Glomerular visceral epithelial cell (primary cell): ENCODE data around the gene CDHR3.
A peak's percentile ranks its signal among the peaks of the same experiment; 100 is the strongest.
"Not testable (repeated sequence)": the region's sequence is repeated elsewhere in the genome, so short reads cannot be mapped to it uniquely, and the experiment has no call there.

Source experiments
- DNase-seq: peaks from one replicate; pipeline ENCODE4 v3.0.0-alpha.2; 2016; ENCODE audit errors: extremely low spot score

CDHR3 gene

DNA sequence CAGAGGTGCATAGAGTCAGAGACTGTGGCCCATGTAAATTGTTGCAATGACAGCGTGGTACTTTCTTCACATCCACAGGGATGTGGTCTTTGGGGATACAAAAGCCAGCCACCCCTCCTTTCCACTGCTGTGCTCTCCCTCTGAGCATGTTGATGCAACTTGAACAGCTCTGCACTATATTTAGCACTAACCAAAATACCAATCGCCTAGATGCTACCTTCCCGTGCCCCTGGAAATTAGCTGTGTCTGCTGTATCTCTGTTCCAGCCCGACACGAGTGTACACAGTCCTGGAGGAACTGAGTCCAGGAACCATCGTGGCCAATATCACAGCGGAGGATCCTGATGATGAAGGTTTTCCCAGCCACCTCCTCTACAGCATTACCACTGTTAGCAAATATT lies 38.1 kb downstream of the CDHR3 start:
- DNase-seq, result no peak

DNA sequence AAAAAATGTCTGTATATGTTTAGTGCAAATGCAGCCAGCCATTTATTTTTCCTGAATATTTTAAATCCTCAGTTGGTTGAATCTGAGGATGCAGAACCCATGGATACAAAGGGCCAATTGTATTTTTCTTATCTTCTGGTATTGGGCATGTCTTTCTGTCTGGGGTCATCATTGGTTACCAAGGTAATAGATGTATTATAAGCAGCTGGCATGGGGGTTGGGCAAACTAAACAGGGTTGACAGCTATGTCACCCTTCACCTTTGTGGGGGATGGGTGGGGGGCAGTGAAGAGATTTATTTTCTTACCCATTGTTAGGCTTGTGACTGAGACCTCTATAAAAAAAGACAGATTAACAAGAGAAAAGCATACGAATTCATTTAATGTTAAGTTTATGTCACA lies 38.8 kb downstream of the CDHR3 start:
- no peak for DNase-seq

DNA sequence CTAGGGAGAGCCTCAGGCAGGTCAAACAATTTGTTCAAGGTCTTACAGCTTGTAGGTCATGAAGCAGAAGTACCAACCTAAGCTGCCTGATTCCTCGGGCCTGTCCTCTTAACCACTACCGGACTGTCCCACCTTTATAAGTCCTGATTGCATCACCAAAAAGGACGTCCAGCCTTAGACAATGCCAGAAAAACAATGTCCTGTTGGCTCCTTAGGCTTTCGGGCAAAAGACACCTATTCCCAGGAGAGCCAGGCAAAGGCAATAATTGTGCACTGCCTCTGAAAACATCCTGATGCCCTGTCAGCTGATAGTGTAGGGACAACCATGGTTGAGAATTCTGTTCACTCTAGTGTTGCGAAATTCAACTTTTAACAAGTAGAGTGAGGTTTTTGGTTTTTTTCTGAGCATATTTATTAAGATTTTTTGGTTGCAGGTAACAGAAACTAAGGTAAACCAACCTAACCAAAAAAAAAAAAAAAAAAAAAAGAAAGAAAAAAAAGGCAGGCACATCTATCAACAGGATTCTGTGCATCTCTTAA lies 40.5 kb downstream of the CDHR3 start:
- no peak for DNase-seq

DNA sequence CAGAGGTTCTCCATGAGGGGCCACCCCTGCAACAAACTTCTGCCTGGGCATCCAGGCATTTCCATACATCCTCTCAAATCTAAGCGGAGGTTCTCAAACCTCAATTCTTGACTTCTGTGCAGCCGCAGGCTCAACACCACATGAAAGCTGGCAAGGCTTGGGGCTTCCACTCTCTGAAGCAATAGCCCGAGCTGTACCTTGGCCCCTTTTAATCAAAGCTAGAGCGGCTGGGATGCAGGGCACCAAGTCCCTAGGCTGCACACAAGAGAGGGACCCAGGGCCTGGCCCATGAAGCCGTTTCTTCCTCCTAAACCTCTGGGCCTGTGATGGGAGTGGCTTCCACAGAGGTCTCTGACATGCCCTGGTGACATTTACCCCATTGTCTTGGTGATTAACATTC lies 43.8 kb downstream of the CDHR3 start:
- DNase-seq, result no peak

GRCh38 chr7:106007796-106008195 lies 44.7 kb downstream of the CDHR3 start:
- DNase-seq, result not testable (repeated sequence)

GRCh38 chr7:106009503-106010226 lies 46.6 kb downstream of the CDHR3 start:
- DNase-seq, result peak; percentile 89

- peak; percentile 78 for DNase-seq
These were observed 47.3 kb downstream of the CDHR3 start for GRCh38 chr7:106010331-106010730.

- DNase-seq, result peak; percentile 7
These were observed 47.8 kb downstream of the CDHR3 start for GRCh38 chr7:106010866-106011265.

DNA sequence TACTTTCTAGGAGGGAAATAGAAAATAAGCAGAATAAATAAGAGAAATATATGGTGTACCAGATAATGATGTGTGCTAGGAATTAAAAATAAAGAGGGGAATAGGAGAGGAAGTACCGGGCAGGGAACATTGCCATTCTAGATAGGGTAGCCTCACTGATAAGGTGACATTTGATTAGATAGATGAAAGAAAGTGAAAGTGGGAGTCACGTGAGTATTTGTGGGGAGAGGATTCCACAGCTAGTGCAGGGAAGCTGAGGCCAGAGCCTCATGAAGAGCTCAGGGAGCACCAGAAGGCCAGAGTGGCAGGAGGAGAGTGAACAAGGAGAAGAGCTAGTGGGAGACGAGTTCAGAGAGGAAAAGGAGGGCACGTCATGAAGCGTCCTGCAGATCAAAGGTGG lies 49.1 kb downstream of the CDHR3 start:
- no peak for DNase-seq

DNA sequence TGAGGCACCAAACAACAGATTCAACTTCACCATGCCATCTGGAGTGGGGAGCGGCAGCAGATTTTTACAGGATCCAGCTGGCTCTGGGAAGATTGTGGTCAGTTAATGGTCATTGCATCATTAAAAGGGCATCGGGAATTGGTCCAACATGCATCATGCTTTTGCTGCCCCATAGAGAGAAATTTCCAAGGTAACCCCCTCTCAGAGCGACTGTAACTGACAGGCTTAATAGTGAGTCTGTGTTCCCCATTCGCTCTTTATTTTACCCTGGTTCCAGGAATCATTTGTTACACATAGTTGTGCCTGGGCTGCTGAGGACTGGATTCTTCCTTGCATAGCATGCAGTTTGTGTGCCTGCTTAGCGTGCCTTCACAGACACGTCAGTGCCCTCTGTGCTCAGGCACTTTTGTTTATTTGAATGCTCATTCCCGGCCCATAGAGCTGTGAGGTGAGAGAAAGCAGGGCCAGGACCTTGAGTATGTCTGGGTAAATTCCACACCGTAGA lies 49.9 kb downstream of the CDHR3 start:
- DNase-seq, result peak; percentile 91

DNA sequence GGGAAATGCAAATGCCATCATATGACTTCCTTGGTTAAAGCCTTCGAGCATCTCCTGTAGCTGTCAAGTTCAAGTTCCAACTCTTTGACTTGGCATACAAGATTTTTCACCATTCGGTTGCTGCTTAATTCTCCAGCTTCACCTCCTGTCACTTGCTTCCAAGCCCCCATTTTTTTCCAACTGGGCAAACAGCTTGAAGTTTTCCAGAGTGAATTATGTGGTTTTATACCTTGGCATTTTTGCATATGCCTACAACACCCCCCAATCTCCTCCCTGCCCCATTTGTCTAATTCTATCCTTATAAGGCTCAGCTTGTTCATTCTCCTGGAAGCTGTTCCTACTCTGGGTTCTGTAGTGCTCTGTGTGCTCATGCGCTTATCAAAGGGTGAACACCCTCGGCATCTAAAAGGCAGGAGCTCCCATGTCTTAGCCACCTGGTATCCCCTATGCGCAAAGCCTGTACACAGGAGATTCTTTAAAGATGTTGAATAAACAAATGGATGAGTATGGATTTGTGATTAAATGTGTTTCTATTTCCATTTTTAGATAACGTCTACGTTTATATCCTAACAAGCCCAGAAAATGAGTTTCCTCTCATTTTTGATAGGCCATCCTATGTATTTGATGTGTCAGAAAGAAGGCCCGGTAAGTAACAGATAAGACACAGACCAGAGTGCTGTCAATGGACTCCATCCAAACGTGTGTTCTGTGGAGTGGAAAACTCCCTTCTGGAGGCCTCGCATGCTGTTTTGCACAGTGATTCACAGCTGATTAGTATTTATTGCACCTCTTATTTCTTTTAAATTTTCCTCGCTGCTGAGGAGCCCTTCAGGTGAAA lies 52.5 kb downstream of the CDHR3 start:
- DNase-seq, result peak; percentile 9

- DNase-seq, result no peak
These were observed 53.3 kb downstream of the CDHR3 start for GRCh38 chr7:106016331-106016730.

GRCh38 chr7:106017657-106018056 lies 54.6 kb downstream of the CDHR3 start:
- DNase-seq, result no peak

DNA sequence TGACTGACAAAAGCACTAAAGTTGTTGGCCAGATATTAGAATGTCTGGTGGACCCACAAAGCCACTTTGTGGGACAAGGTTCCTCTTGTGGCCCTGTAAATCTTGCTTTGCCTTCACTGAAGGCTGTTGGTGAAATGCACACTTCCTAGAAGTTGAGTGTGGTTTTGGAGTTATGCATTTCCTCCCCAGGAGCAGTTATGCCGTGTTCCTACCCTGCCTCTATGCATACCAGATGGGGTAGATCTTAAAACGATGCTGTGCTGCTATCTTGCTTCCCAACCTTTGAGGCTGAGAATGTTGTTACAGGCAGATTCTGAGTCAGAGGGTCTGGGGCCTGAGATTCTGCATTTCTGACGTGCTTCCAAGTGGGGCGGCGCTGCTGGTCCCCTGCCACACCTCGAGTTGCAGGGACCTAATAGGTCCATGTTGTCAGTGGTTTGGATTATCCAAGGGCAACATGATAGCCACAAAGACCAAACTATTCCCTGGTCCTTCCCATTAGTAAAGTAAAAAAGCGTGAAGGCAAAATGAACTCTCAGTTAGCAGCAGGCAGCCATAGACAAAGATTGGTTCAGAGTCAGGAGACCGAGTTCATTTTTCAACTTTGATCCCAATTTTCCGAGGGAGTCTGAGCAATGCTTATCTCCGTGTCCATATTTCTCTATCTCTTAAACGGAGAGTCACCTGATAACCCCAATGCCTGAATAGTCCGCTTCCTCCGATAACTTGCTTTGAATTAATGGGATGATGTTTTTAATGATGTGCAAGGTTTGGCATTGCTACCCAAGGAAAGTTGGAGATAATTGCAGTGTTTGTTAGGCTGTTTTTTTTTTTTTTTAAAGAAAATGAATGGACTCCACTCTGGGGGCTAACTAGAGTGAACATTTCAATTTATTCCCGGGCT lies 55.8 kb downstream of the CDHR3 start:
- DNase-seq, result no peak

DNA sequence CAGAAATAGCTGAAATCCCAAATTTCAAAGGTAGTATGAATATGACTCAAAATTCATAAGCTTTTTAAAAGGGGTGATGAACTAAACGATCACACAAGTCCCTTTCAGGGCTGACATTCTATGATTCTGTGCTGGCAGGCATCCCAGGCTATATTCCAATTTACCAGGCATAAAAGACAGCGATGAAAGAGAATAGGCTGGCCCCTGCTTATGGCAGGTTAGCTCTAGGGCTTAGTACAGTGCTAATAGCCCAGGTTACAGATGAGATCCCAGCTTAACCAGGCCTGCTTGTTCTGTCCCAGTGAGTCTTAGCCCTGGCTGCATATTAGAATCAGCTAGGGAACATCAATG lies 56.4 kb downstream of the CDHR3 start:
- no peak for DNase-seq

- DNase-seq, result no peak
These were observed 58.3 kb downstream of the CDHR3 start for GRCh38 chr7:106021151-106022067.

GRCh38 chr7:106022193-106022821 lies 59.2 kb downstream of the CDHR3 start:
- peak; percentile 56 for DNase-seq

DNA sequence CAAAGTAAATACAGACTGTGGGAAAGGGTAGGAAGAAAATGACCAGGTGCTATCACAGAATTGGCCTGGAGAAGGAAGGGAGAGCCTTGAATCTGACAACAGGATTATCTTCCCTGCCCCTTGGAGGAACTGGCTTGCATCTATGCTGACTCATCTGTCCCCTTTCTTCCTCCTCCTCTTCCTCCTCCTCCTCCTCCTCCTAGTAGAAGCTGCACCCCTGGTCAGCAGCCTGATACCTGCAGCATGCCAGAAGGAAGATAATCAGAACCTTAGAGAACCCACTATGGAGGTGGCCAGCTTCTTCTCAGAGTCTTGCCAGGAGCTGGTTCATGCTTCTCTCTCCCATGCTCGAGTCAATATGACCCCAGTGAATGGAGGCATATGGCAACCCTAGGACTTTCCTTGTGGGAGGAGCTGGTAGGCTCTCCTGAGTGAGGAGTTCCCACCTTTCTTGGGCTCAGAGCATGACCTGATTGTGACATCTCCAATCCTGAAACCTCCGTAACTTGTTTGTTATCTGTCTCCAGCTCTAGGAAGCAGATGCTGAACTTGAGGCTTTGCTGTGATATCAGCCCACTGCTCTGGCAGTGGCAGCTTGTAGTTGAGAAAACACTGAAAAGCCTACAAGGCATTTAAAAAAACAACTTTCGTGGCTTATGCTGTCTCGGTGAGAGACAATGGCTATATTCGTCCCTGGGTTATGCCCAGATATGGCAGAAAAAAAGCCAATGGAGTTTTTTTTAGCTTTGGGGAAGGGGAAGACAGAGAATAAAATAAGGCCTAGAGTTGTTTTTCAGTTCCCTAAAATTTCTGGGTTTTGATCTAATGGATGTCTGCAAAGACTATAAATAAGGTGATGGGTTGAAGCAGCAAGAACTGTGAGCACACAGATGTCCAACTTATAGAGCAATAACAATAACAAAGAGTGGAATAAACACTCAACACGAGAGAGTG lies 60.6 kb downstream of the CDHR3 start:
- no peak for DNase-seq

DNA sequence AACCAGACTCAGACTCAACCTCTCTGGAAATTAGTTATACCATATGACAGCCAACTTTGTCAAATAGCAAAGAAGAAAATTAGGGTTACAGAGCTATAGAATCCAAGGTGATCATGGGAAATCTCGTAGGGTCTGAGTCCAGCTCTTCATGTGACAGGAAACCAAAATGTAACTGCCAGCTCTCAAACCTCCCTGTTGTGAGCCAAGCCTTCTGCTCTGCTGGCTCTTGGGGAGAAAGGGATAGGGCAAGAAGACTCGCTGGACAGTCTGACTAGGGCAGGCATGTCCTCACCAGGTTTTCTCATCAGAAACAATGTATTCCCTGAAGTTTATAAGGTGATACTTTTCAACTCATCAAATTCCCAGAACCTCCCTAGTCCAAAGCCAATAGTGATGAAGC lies 63.0 kb downstream of the CDHR3 start:
- no peak for DNase-seq
